ENCODE measurements around the gene SMARCC2. TPM values are rescaled to one million over a fixed set of nuclear protein-coding genes. Genes with fewer than 3 reads are reported as not detected.

The SMARCC2 gene
- total RNA-seq, 2 experiments from 2014 or later: 68.3 to 137 TPM

- H3K4me3 ChIP-seq (ENCODE audit: low read depth, low read length, poor library complexity, severe bottlenecking): no peak overlapping the region
- H2AFZ ChIP-seq (ENCODE audit: low read length): no peak overlapping the region
- DNase-seq (ENCODE audit: low spot score): no peak
- no peak overlapping the region for H3K27ac ChIP-seq (ENCODE audit: low read depth, low read length, poor library complexity, severe bottlenecking)
- H4K20me1 ChIP-seq (ENCODE audit: insufficient read depth, low read length): no peaks in the 10 kb centered on the region
- H3K9me2 ChIP-seq (ENCODE audit: insufficient read depth, low read length): no peaks in the 10 kb centered on the region
- intact Hi-C loops (cut with micrococcal nuclease; ENCODE audit: unreplicated experiment): no loop called here
- H3K4me2 ChIP-seq (ENCODE audit: low read length): peak overlapping the region; percentile 85
- peaks cover 42% of the 10 kb centered on the region for H3K36me3 ChIP-seq (ENCODE audit: insufficient read depth, low read length)
- peaks cover 16% of the 10 kb centered on the region for H3K79me2 ChIP-seq (ENCODE audit: insufficient read depth, low read depth, low read length)
- no TSS peak for BruUV-seq (replicated peaks)
- ChIA-PET CTCF (ENCODE audit: unreplicated experiment) (interaction anchor here (0.5 to 2.6 kb wide), 6 partner anchors 7 to 341 kb away, joined by 3 to 23 read pairs (median 4); partner anchors contain the start of genes PA2G4 and SMARCC2), POLR2A (interaction anchor here (1.0 to 5.7 kb wide), 6 partner anchors 8 to 341 kb away, joined by 3 to 64 read pairs (median 4); partner anchors contain the start of genes ESYT1 and PA2G4)
- H3K9me3 ChIP-seq (ENCODE audit: low read length): no peaks in the 10 kb centered on the region
- TF ChIP-seq EZH2phosphoT487 (IDR thresholded peaks at IDR 0.05; ENCODE audit: borderline replicate concordance, low read depth, low read length): no peak
- TF ChIP-seq CTCF (conservative IDR thresholded peaks at IDR 0.05; ENCODE audit: low read length): no peak
- H3K4me1 ChIP-seq (ENCODE audit: insufficient read depth, low read length, poor library complexity, severe bottlenecking): peaks cover 35% of the 10 kb centered on the region
Measured at GRCh38 chr12:56120158-56120846, 69.0 kb downstream of the SMARCC2 start.

GRCh38 chr12:56119361-56119796 lies 69.9 kb downstream of the SMARCC2 start:
- POLR2A ChIA-PET: interaction anchor here (0.9 to 5.7 kb wide), 10 partner anchors 9 to 341 kb away, joined by 3 to 64 read pairs (median 4); partner anchors contain the start of genes ESYT1, PA2G4, RNF41 and SMARCC2
- intact Hi-C loops (cut with micrococcal nuclease; ENCODE audit: unreplicated experiment): loop anchor here (1.0 to 10.0 kb wide), 9 partner anchors 33 to 515 kb away; partner anchors contain the start of genes ANKRD52, BAZ2A, MYL6B and NABP2
- Histone ChIP-seq H3K9me2 (ENCODE audit: insufficient read depth, low read length) (no peaks in the 10 kb centered on the region), H3K27ac (ENCODE audit: low read depth, low read length, poor library complexity, severe bottlenecking) (peak overlapping the region; percentile 67), H4K20me1 (ENCODE audit: insufficient read depth, low read length) (no peaks in the 10 kb centered on the region), H3K4me2 (ENCODE audit: low read length) (peak overlapping the region; percentile 85), H3K4me1 (ENCODE audit: insufficient read depth, low read length, poor library complexity, severe bottlenecking) (peaks cover 33% of the 10 kb centered on the region), H2AFZ (ENCODE audit: low read length) (no peak overlapping the region), H3K79me2 (ENCODE audit: insufficient read depth, low read depth, low read length) (peaks cover 16% of the 10 kb centered on the region), H3K4me3 (ENCODE audit: low read depth, low read length, poor library complexity, severe bottlenecking) (peak overlapping the region; percentile 91), H3K9me3 (ENCODE audit: low read length) (no peaks in the 10 kb centered on the region), H3K36me3 (ENCODE audit: insufficient read depth, low read length) (peaks cover 46% of the 10 kb centered on the region)
- TF ChIP-seq EZH2phosphoT487 (IDR thresholded peaks at IDR 0.05; ENCODE audit: borderline replicate concordance, low read depth, low read length) (no peak), CTCF (conservative IDR thresholded peaks at IDR 0.05; ENCODE audit: low read length) (peak; percentile 94)
- no TSS peak for BruUV-seq (replicated peaks)
- CTCF ChIA-PET (ENCODE audit: unreplicated experiment): interaction anchor here (0.5 to 2.6 kb wide), 7 partner anchors 8 to 342 kb away, joined by 3 to 23 read pairs (median 4); partner anchors contain the start of genes ESYT1, PA2G4 and SMARCC2
- DNase-seq (ENCODE audit: low spot score): peak; percentile 84
